HuH-7.5 (cell line): ENCODE results near the gene TMPRSS4.

Experiments used
- DNase-seq: peaks from one replicate; pipeline ENCODE4 v3.0.0; 2011; ENCODE audit warnings: low spot score

The TMPRSS4 gene

GRCh38 chr11:118076754-118077281 is at the start of gene TMPRSS4:
TSS of gene TMPRSS4 (plus strand) at chr11:118077078. CDS start at chr11:118077303, 225 bp downstream.
- DNase-seq: peak; percentile 52

GRCh38 chr11:118027694-118028093 is 49.2 kb upstream of the TMPRSS4 start:
- no peak for DNase-seq

- no peak for DNase-seq
These were observed 48.3 kb upstream of the TMPRSS4 start for GRCh38 chr11:118028626-118029025.

GRCh38 chr11:118033443-118033842 is 43.4 kb upstream of the TMPRSS4 start:
- DNase-seq: no peak

- no peak for DNase-seq
These were observed 34.7 kb upstream of the TMPRSS4 start for GRCh38 chr11:118042141-118042540.

- no peak for DNase-seq
These were observed 34.1 kb upstream of the TMPRSS4 start for GRCh38 chr11:118042796-118043195.

- no peak for DNase-seq
These were observed 31.7 kb upstream of the TMPRSS4 start for GRCh38 chr11:118045191-118045590.

- no peak for DNase-seq
These were observed 30.6 kb upstream of the TMPRSS4 start for GRCh38 chr11:118046051-118046963.

- no peak for DNase-seq
These were observed 29.7 kb upstream of the TMPRSS4 start for GRCh38 chr11:118046964-118047700.

- DNase-seq: no peak
These were observed 29.1 kb upstream of the TMPRSS4 start for GRCh38 chr11:118047749-118048148.

- DNase-seq: no peak
These were observed 28.2 kb upstream of the TMPRSS4 start for GRCh38 chr11:118048472-118049370.

GRCh38 chr11:118049771-118050170 is 27.1 kb upstream of the TMPRSS4 start:
- no peak for DNase-seq

GRCh38 chr11:118050208-118050891 is 26.5 kb upstream of the TMPRSS4 start:
- no peak for DNase-seq

- DNase-seq: no peak
These were observed 25.7 kb upstream of the TMPRSS4 start for GRCh38 chr11:118051136-118051610.

GRCh38 chr11:118051611-118052461 is 25.0 kb upstream of the TMPRSS4 start:
- DNase-seq: no peak

- no peak for DNase-seq
These were observed 24.2 kb upstream of the TMPRSS4 start for GRCh38 chr11:118052581-118053206.

- DNase-seq: no peak
These were observed 21.9 kb upstream of the TMPRSS4 start for GRCh38 chr11:118054712-118055640.

GRCh38 chr11:118055966-118056365 is 20.9 kb upstream of the TMPRSS4 start:
- no peak for DNase-seq
